Endothelial cell of umbilical vein (primary cell): ENCODE results near the gene FNIP1. TPM values are rescaled to one million over a fixed set of nuclear protein-coding genes. Genes with fewer than 3 reads are reported as not detected.

Source experiments
- BruUV-seq: library from RNA; stranded (reverse); fragments of 400-500 nt; replicated peaks from 2 replicates; lab custom pipeline; 2021; lab: Mats Ljungman, UMichigan
- CTCF ChIA-PET: fragments of 300-600, 350-600 bp; sonication (Branson Sonifier 250); formaldehyde crosslinking; loops from one replicate; lab custom pipeline; 2021; ENCODE audit warnings: antibody characterized with exemption, inconsistent platforms; lab: Charles Lee
- POLR2A ChIA-PET: fragments of 300-600, 350-600 bp; sonication (Branson Sonifier 250); formaldehyde crosslinking; loops from one replicate; lab custom pipeline; 2021; ENCODE audit warnings: antibody characterized with exemption, inconsistent platforms; lab: Charles Lee
- DNase-seq: peaks from one replicate; pipeline ENCODE4 v3.0.0-alpha.2; 2011; ENCODE audit warnings: low read depth, low spot score
- FAIRE-seq: peaks from 2 replicates; lab custom pipeline; 2011; peaks lifted over from hg19 to GRCh38; lab: Jason Lieb, UNC
- H2AFZ ChIP-seq: 2 replicates; pipeline ENCODE4 v1.6.0; 2012; ENCODE audit warnings: low read depth, low read length, control low read depth, inconsistent platforms
- H3K27ac ChIP-seq: 2 replicates; pipeline ENCODE4 v1.5.1; 2011; ENCODE audit warnings: low read depth, mild to moderate bottlenecking, control low read depth, low read length, moderate library complexity; ENCODE audit not compliant: insufficient read depth
- H3K27me3 ChIP-seq, 2 experiments: 2 replicates each; pipeline versions ENCODE4 v1.6.0 to v1.6.1; 2011; ENCODE audit warnings: low read length in 2 of 2, mixed read lengths in 1 of 2; ENCODE audit not compliant: control insufficient read depth in 2 of 2, insufficient read depth in 2 of 2
- H3K36me3 ChIP-seq, 2 experiments: 2 replicates in 1 of 2; 3 replicates in 1 of 2; pipeline ENCODE4 v1.5.1; 2011; ENCODE audit warnings: low read length in 2 of 2, mild to moderate bottlenecking in 1 of 2, moderate library complexity in 1 of 2; ENCODE audit not compliant: control insufficient read depth in 2 of 2, insufficient read depth in 2 of 2; ENCODE audit errors: extremely low read depth in 1 of 2
- H3K4me1 ChIP-seq: 3 replicates; pipeline ENCODE4 v1.5.1; 2011; ENCODE audit warnings: mild to moderate bottlenecking, low read length; ENCODE audit not compliant: control insufficient read depth, insufficient read depth; ENCODE audit errors: extremely low read depth
- H3K4me2 ChIP-seq: 2 replicates; pipeline ENCODE4 v1.6.1; 2011; ENCODE audit warnings: low read length, control low read depth, mixed read lengths; ENCODE audit not compliant: insufficient read depth
- H3K4me3 ChIP-seq, 3 experiments: fragments of 200-600 bp in 1 of 3; sonication (generic), shearing (Covaris generic) in 1 of 3; replicated peaks in 1 of 3; 2 replicates each; pipeline ENCODE4 v1.5.1; 2011 to 2016; ENCODE audit warnings: control low read depth in 3 of 3, low read length in 3 of 3, mild to moderate bottlenecking in 2 of 3, inconsistent platforms in 1 of 3, low read depth in 1 of 3, moderate library complexity in 1 of 3; ENCODE audit not compliant: insufficient read depth in 1 of 3
- H3K79me2 ChIP-seq: 2 replicates; pipeline ENCODE4 v1.6.0; 2012; ENCODE audit warnings: low read length, inconsistent platforms; ENCODE audit not compliant: control insufficient read depth, insufficient read depth
- H3K9ac ChIP-seq: replicated peaks from 2 replicates; pipeline ENCODE3; 2011; ENCODE audit warnings: low read length, control low read depth; ENCODE audit not compliant: insufficient read depth; ENCODE audit errors: extremely low read depth
- H3K9me1 ChIP-seq: replicated peaks from 3 replicates; pipeline ENCODE4 v1.6.0; 2011; ENCODE audit warnings: mild to moderate bottlenecking, low read length; ENCODE audit not compliant: control insufficient read depth, insufficient read depth; ENCODE audit errors: extremely low read depth
- H3K9me3 ChIP-seq: replicated peaks from 2 replicates; pipeline ENCODE4 v1.5.1; 2012; ENCODE audit warnings: low read length, inconsistent platforms; ENCODE audit not compliant: control insufficient read depth, insufficient read depth
- H4K20me1 ChIP-seq: replicated peaks from 2 replicates; pipeline ENCODE3; 2011; ENCODE audit warnings: mild to moderate bottlenecking, low read length; ENCODE audit not compliant: control insufficient read depth, insufficient read depth; ENCODE audit errors: extremely low read depth
- EZH2 ChIP-seq: IDR thresholded peaks from 2 replicates; pipeline ENCODE4 v1.6.1; 2012; ENCODE audit warnings: borderline replicate concordance, low read depth, mild to moderate bottlenecking, moderate library complexity, low read length, inconsistent platforms; ENCODE audit not compliant: severe bottlenecking
- FOS ChIP-seq: IDR thresholded peaks from 2 replicates; pipeline ENCODE4 v1.6.1; 2011; ENCODE audit warnings: mild to moderate bottlenecking, low read length, moderate library complexity, borderline replicate concordance; ENCODE audit not compliant: insufficient read depth
- GATA2 ChIP-seq: IDR thresholded peaks from 2 replicates; pipeline ENCODE4 v1.7.0; 2011; ENCODE audit warnings: low read depth, mild to moderate bottlenecking, moderate library complexity, mixed read lengths, low read length; ENCODE audit not compliant: insufficient read length, insufficient read depth
- JUN ChIP-seq: IDR thresholded peaks from 2 replicates; pipeline ENCODE4 v1.6.1; 2011; ENCODE audit warnings: borderline replicate concordance, low read depth; ENCODE audit not compliant: insufficient read length, insufficient read depth
- MYC ChIP-seq: IDR thresholded peaks from one replicate; pipeline ENCODE4 v1.6.1; 2011; ENCODE audit warnings: mild to moderate bottlenecking, low read depth, low read length
- POLR2A ChIP-seq: IDR thresholded peaks from 2 replicates; pipeline ENCODE4 v1.6.1; 2012; ENCODE audit warnings: low read depth, mild to moderate bottlenecking, control low read depth, low read length
- POLR2AphosphoS5 ChIP-seq: IDR thresholded peaks from 2 replicates; pipeline ENCODE4 v1.6.1; 2012; ENCODE audit warnings: low read depth, mild to moderate bottlenecking, control low read depth, low read length, moderate library complexity; ENCODE audit not compliant: insufficient read depth
- dilution Hi-C: fragments of 300-500 bp; cut with MboI; formaldehyde crosslinking; loops from one replicate; pipeline ENCODE4 v1.15.0; 2019; ENCODE audit warnings: low sequenced_read_pairs; ENCODE audit not compliant: extremely low pct_ligation_motif_present
- intact Hi-C: fragments of 100-400 bp; cut with micrococcal nuclease; formaldehyde crosslinking; loops from one replicate; pipeline ENCODE4 v1.10.0; 2022
- polyA plus RNA-seq, 4 experiments: library from polyadenylated mRNA; depleted of rRNA in 3 of 4; stranded (reverse) in 3 of 4; unstranded in 1 of 4; fragments of >200 nt; gene quantifications; 2 replicates each; pipeline versions ENCODE4 v1.2.1 to v1.2.3, GENCODE V29; 2011 to 2012; ENCODE audit warnings: missing spikeins in 1 of 4
- total RNA-seq: library from RNA; stranded (reverse); gene quantifications from 2 replicates; pipeline ENCODE4 v1.2.3, GENCODE V29; 2021
- TF ChIP-seq, protein P1 (sequence below), 2 donors: IDR thresholded peaks; 1 replicate in 1 of 2; 2 replicates in 1 of 2; pipeline ENCODE4 v1.5.1; 2011; ENCODE audit warnings: low read length in 2 of 2, mild to moderate bottlenecking in 2 of 2, moderate library complexity in 2 of 2, control low read depth in 1 of 2, inconsistent platforms in 1 of 2, low read depth in 1 of 2; ENCODE audit not compliant: insufficient read depth in 1 of 2; ENCODE audit errors: extremely low read depth in 1 of 2
- TF ChIP-seq, protein P2 (sequence below): IDR thresholded peaks from 2 replicates; pipeline ENCODE4 v1.6.1; 2011; ENCODE audit not compliant: insufficient read depth, insufficient read length

The FNIP1 gene
- total and polyA plus RNA-seq, 2 donors (not counting 3 experiments of a cell fraction or from before 2014, with no cell fraction given), result 5.9 to 27.3 TPM

DNA sequence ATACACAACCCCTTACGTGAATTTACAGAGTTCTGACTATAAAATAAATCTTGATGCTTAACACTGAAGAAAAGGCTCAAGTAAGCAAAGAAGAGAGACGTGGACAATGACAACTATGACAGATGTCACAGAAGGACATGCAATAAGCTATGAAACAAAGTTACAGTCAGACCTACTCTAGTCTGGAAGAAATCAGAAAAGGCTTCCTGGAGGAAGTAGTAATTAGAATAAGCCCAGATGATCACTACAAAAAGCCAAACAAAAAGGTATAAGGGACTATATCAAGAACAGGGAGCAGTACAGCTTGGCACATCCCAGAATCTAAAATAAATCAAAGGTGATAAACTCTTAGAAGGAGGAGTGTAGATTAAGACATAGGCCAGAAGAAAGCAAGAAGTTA lies 6.3 kb downstream of the FNIP1 start:
- Histone ChIP-seq H3K36me3 (no peaks in the 10 kb centered on the region), H3K27ac (no peak overlapping the region), H2AFZ (no peak overlapping the region), H3K4me1 (peaks cover 8% of the 10 kb centered on the region), H3K9me3 (no peaks in the 10 kb centered on the region), H3K4me3 (no peak overlapping the region), H3K79me2 (peaks cover 97% of the 10 kb centered on the region), H3K27me3 (no peaks in the 10 kb centered on the region), H3K9ac (no peak overlapping the region), H4K20me1 (peaks cover 16% of the 10 kb centered on the region), H3K9me1 (peaks cover 2% of the 10 kb centered on the region), H3K4me2 (no peak overlapping the region)
- POLR2A ChIA-PET, result no interaction called here
- CTCF ChIA-PET, result interaction anchor here (2.0 kb wide), 1 partner anchor 37 kb away, joined by 5 read pairs; no protein-coding TSS in a partner anchor
- FAIRE-seq, result no peak
- no TSS peak for BruUV-seq
- intact Hi-C loops (no loop called here), dilution Hi-C loops (no loop called here)
- TF ChIP-seq JUN (no peak), GATA2 (no peak), POLR2A (no peak), EZH2 (no peak), MYC (no peak)
- TF ChIP-seq, protein P1, sequence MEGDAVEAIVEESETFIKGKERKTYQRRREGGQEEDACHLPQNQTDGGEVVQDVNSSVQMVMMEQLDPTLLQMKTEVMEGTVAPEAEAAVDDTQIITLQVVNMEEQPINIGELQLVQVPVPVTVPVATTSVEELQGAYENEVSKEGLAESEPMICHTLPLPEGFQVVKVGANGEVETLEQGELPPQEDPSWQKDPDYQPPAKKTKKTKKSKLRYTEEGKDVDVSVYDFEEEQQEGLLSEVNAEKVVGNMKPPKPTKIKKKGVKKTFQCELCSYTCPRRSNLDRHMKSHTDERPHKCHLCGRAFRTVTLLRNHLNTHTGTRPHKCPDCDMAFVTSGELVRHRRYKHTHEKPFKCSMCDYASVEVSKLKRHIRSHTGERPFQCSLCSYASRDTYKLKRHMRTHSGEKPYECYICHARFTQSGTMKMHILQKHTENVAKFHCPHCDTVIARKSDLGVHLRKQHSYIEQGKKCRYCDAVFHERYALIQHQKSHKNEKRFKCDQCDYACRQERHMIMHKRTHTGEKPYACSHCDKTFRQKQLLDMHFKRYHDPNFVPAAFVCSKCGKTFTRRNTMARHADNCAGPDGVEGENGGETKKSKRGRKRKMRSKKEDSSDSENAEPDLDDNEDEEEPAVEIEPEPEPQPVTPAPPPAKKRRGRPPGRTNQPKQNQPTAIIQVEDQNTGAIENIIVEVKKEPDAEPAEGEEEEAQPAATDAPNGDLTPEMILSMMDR (IDR thresholded peaks at IDR 0.05; ENCODE audit: extremely low read depth in 1 of 2, insufficient read depth in 1 of 2, low read depth in 1 of 2, low read length in 2 of 2), result no peak
- no peak for DNase-seq

DNA sequence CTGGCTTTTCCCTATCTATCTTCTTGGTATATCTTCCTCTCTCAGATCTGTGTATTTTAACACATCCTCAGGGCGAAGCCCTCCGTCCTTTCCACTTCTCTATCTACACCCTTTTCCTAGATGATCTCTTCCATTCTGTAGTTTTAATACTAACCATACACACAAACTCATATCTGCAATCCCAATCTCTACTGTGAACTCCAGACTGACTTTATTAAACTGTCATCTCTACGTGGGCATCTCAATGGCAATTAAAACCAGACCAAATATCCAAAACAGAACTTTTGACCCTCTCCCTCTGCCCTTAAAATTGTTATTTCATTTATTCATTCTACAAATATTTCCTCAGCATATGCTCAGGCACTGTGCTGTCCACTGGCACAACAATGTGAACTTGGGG lies 7.1 kb downstream of the FNIP1 start:
- H3K9me1 ChIP-seq, result peaks cover 2% of the 10 kb centered on the region
- no peak overlapping the region for H3K4me3 ChIP-seq
- TF ChIP-seq, protein P2, sequence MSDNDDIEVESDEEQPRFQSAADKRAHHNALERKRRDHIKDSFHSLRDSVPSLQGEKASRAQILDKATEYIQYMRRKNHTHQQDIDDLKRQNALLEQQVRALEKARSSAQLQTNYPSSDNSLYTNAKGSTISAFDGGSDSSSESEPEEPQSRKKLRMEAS, result no peak
- no peak for TF ChIP-seq JUN
- TF ChIP-seq POLR2A, result no peak
- no peak for TF ChIP-seq GATA2
- no peak for TF ChIP-seq EZH2
- TF ChIP-seq POLR2AphosphoS5, result no peak
- TF ChIP-seq MYC, result no peak
- TF ChIP-seq FOS, result no peak
- TF ChIP-seq, protein P1 (IDR thresholded peaks at IDR 0.05; ENCODE audit: extremely low read depth in 1 of 2, insufficient read depth in 1 of 2, low read depth in 1 of 2, low read length in 2 of 2), result no peak
- no peaks in the 10 kb centered on the region for H3K27me3 ChIP-seq
- H2AFZ ChIP-seq, result no peak overlapping the region
- ChIA-PET CTCF (interaction anchor here (2.0 kb wide), 1 partner anchor 36 kb away, joined by 5 read pairs; no protein-coding TSS in a partner anchor), POLR2A (interaction anchor here (0.7 kb wide), 1 partner anchor 34 kb away, joined by 3 read pairs; no protein-coding TSS in a partner anchor)
- intact Hi-C loops, result no loop called here
- H3K36me3 ChIP-seq, result no peaks in the 10 kb centered on the region
- FAIRE-seq, result no peak
- peaks cover 94% of the 10 kb centered on the region for H3K79me2 ChIP-seq
- H3K9me3 ChIP-seq, result no peaks in the 10 kb centered on the region
- H3K4me1 ChIP-seq, result peaks cover 5% of the 10 kb centered on the region
- no peak overlapping the region for H3K9ac ChIP-seq
- H3K27ac ChIP-seq, result no peak overlapping the region
- BruUV-seq, result no TSS peak
- peaks cover 16% of the 10 kb centered on the region for H4K20me1 ChIP-seq
- dilution Hi-C loops, result no loop called here
- H3K4me2 ChIP-seq, result no peak overlapping the region
- DNase-seq, result no peak
